Activated CD4-positive, CD25-positive, alpha-beta regulatory T cell treated with anti-CD3 and anti-CD28 coated beads, Interleukin-2, amount 50 U/mL, for 24 hours (primary cell): Measurements from ENCODE around the gene SLC22A13.
A peak's percentile ranks its signal among the peaks of the same experiment; 100 is the strongest.
"Not testable (repeated sequence)": the region's sequence is repeated elsewhere in the genome, so short reads cannot be mapped to it uniquely, and the experiment has no call there.

ENCODE experiments used
- ATAC-seq, 2 donors: fragments of 150-1000 bp; cut with Tn5 transposase; one replicate each; pipeline ENCODE4 v1.10.0; 2021; ENCODE audit warnings: mild to moderate bottlenecking in 1 of 2, moderate library complexity in 1 of 2

SLC22A13 gene

DNA sequence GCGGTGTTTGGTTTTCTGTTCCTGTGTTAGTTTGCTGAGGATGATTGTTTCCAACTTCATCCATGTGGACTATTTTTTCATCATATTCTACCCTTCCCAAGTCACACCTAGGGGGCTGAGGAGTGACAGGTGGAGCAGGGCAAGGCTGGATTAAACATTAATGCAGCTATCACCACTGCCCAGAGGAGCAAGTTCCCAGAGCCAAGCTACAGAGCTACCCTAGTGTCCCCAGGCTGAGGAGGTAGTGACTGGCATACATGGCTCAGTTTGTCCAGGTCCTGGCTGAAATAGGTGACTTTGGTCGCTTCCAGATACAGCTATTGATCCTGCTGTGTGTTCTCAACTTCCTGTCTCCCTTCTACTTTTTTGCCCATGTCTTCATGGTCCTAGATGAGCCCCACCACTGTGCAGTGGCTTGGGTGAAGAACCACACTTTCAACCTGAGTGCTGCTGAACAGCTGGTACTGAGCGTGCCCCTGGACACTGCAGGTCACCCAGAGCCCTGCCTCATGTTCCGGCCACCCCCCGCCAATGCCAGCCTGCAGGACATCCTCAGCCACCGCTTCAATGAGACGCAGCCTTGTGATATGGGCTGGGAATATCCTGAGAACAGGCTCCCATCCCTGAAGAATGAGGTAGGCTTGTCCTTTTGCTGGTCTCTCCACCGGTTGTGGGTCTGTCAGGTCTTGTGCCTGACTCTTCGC, at the start of gene SLC22A13:
Gene SLC22A13 (plus strand): TSS at position 209 of the 704 bp plus-strand sequence. CDS start 49 bp downstream, at position 258.
- ATAC-seq: no peak

DNA sequence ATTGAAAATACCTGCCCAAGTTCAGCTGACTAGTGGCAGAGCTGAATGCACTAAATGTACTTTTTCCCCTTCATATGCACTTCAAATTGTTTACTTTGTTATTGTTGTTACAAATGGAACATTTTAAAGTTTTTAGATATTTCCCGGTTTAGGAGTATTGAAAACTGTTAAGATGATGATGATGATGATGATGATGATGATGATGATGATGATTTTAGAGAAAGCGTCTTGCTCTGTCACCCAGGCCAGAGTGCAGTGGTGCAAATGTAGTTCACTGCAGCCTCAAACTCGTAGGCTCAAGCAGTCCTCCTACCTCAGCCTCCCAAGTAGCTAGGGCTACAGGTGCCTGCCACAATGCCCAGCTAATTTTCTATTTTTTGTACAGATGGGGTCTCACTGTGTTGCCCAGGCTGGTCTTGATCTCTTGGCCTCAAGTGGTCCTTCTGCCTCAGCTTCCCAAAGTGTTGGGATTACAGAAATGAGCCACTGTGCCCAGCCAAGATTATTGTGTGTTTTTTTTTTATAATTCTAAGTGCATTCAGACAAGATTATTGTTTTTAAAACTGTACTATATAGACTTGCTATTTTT, 45.9 kb upstream of the SLC22A13 start:
- ATAC-seq: no peak

- ATAC-seq: no peak
Measured at GRCh38 chr3:38221005-38221404, 44.6 kb upstream of the SLC22A13 start.

DNA sequence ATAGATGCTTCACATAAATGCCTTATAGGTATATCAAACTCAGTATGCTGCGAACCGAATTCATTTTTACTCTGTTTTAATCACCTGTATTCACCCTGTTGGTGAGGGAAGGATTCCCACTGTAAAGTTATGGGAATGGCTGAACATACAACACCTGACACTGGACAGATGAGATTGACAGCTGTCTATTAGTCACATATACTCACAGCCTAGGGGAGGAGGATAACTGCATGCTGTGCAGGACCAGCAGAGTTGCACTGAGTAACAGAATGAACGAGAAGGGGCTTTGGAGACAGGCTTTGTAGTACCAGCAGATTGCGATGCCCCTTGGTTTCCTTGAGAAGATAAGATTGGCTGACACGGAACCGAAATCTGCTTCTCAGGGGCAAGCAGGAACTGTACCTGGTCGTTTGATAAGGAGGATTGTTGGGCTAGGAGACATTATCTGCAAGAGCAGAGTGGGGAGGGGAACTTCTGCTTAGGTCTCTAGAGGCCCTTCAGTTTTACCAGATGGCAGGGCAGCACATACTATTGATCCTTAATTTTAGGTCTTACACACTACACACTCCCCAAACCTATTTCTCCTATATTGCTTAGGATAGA, 43.5 kb upstream of the SLC22A13 start:
- no peak for ATAC-seq

DNA sequence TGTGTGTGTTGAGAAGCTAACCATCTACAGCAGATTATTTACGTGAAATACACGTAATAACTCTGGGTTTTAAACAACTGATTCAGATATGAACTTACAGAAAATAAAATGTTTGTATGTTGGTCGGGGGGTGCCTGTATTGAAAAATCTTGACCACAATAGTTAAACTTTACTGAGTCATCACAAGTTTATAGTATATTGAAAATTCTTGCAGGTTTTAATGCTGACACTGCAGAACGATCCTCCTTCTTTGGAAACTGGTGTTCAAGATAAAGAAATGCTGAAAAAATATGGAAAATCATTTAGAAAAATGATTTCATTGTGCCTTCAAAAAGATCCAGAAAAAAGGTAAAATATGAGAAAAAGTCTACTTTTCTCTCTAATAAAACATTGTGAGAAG, 41.3 kb upstream of the SLC22A13 start:
- no peak for ATAC-seq

GRCh38 chr3:38226273-38226672, 39.3 kb upstream of the SLC22A13 start:
- ATAC-seq: peak; percentile 51 to 66

DNA sequence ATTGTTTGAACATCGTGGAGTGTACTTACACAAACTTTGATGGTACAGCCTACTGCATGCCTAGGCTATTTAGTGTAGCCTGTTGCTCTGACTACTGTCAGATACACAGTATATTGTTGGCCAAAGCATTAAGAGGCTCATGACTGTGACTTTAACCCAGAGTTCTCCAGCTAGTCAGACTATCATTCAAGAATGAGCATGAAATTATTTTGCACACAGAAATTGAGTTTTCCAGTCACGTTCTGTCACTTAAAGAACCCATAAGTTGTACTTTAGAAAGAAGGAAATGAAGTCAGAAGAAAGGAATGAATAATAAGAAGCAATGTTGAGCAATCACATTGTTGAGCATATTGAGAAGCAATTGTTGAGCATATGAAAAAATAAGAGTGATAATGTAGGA, 37.6 kb upstream of the SLC22A13 start:
- peak in 1 of 2 donors; percentile 33 for ATAC-seq

GRCh38 chr3:38229036-38229435, 36.6 kb upstream of the SLC22A13 start:
- ATAC-seq: no peak

- no peak for ATAC-seq
Measured at GRCh38 chr3:38232701-38233100, 32.9 kb upstream of the SLC22A13 start.

DNA sequence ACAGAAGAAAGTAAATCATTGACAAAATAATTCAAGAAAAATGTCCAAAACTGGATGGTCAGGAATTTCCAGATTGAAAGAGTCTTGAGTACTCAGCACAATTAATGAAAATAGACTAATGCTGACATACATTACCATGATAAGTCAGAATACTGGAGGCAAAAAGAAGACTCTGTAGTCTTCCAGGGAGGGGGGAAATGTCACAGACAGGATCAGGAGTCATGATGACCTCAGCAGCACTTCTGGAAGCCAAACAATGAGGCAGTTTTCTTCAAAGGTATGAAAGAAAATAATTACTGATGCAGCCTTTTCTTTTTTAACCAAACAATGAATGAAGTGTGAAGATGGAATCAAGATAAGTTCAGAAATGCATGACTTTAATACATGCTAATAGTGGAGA, 30.1 kb upstream of the SLC22A13 start:
- no peak for ATAC-seq

- no peak for ATAC-seq
Measured at GRCh38 chr3:38238416-38239008, 27.1 kb upstream of the SLC22A13 start.

DNA sequence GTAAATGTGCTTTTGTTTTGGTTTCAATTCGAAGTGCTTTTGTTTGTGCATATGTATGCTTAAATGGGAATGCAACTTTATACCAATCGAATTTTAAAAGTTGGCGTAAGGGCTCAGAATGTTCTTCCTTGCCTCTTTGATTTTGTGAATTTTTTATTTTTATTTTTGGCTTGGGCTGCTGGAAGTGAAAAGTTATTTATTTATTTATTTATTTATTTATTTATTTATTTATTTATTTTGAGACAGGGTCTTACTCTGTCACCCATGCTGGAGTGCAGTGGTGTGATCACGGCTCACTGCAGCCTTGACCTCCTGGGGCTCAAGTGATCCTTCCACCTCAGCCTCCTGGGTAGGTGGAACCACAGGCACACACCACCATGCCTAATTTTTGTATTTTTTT, 22.8 kb upstream of the SLC22A13 start:
- ATAC-seq: not testable (repeated sequence)

- ATAC-seq: no peak
Measured at GRCh38 chr3:38245930-38246329, 19.7 kb upstream of the SLC22A13 start.

GRCh38 chr3:38247366-38248035, 18.1 kb upstream of the SLC22A13 start:
- no peak for ATAC-seq

GRCh38 chr3:38250198-38250597, 15.4 kb upstream of the SLC22A13 start:
- ATAC-seq: no peak

DNA sequence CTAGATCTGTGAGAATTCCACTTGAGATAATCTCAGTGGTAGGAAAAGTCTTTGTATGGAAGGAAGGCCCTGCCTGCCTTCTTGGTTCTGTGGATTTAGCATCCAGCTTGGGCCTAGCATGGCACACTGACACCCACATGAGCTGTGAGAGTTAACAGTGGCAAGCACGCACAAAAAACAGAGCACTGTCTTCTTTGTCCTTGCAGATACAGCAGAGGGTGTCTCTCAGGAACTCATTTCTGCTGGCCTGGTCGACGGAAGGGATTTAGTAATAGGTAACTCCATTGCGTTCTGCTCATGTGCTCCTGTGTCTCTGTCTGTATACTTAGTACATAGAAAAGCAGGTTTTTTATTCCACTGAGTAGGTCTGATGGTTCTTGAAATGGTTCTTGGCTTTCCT, 14.4 kb upstream of the SLC22A13 start:
- ATAC-seq: no peak

DNA sequence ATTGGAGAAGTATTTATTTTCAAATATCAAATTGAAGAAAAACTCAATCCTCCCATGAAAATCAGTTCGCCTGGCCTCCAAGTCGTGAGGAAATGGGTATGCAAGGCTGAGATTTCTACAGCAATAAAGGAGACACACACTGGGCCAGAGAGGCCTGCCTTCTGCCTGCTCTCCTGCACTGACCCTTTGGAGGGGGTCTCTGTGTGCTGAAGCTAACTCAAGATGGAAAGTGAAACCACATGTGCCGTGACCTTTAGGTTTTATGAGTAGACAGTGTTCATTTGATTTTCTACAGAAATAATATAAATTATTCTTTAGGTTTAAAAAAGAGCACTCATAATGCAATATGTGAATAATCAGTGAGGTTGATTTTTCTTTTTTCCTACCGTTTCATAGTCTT, 11.9 kb upstream of the SLC22A13 start:
- peak in 1 of 2 donors; percentile 10 for ATAC-seq

GRCh38 chr3:38254872-38255271, 10.7 kb upstream of the SLC22A13 start:
- ATAC-seq: peak; percentile 49 to 53

DNA sequence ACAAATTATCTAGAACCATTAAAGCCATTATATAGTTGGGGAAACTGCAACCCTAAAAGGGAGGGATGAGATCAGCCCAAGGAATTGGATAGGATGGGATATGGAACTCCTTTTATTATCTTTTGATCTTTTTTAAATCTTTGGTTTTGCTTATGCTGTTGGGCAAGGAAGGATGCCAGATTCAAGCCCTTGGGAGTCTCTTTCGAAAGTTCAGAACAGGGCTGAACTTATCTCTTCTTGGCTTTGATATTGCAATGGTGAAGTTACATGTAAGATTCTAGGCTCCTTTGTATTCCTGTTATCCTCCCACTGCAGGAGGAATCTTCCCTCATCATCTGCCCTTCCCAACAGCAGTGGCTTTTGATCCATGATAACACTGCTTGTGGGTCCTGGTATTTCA, 10.0 kb upstream of the SLC22A13 start:
- no peak for ATAC-seq

- ATAC-seq: peak; percentile 64 to 81
Measured at GRCh38 chr3:38257583-38257982, 8.0 kb upstream of the SLC22A13 start.

- ATAC-seq: no peak
Measured at GRCh38 chr3:38260474-38260873, 5.1 kb upstream of the SLC22A13 start.

- ATAC-seq: no peak
Measured at GRCh38 chr3:38264353-38264771, 1.2 kb upstream of the SLC22A13 start.

- no peak for ATAC-seq
Measured at GRCh38 chr3:38264779-38265178, 833 bp upstream of the SLC22A13 start.
